Kidney (tissue), 14 donors: ENCODE results near the gene MEGF6. TPM values are rescaled to one million over a fixed set of nuclear protein-coding genes. Genes with fewer than 3 reads are reported as not detected.

ENCODE experiments used
- DNase-seq, 5 donors: peaks; one replicate each; pipeline ENCODE4 v3.0.0-alpha.2; 2013 to 2020
- FAIRE-seq: peaks from 2 replicates; lab custom pipeline; 2012; peaks lifted over from hg19 to GRCh38; lab: Jason Lieb, UNC
- H3K27ac ChIP-seq, 2 donors: one replicate each; pipeline ENCODE4 v1.7.0; 2013; ENCODE audit warnings: low read depth in 2 of 2, low read length in 2 of 2, inconsistent platforms in 1 of 2
- H3K27me3 ChIP-seq: one replicate; pipeline ENCODE4 v1.7.1; 2013; ENCODE audit warnings: low read length, inconsistent platforms; ENCODE audit not compliant: control insufficient read depth, insufficient read depth
- H3K36me3 ChIP-seq, 3 donors: one replicate each; pipeline versions ENCODE4 v1.7.0 to v1.7.1; 2013; ENCODE audit warnings: low read length in 3 of 3, control low read depth in 1 of 3, inconsistent platforms in 1 of 3; ENCODE audit not compliant: insufficient read depth in 3 of 3, control insufficient read depth in 2 of 3
- H3K4me1 ChIP-seq, 3 donors: one replicate each; pipeline versions ENCODE4 v1.7.0 to v1.7.1; 2013; ENCODE audit warnings: low read length in 3 of 3, inconsistent platforms in 1 of 3, low read depth in 1 of 3; ENCODE audit not compliant: control insufficient read depth in 2 of 3, insufficient read depth in 2 of 3
- H3K4me3 ChIP-seq, 3 donors: one replicate each; pipeline versions ENCODE4 v1.7.0 to v1.8.1; 2013; ENCODE audit warnings: low read length in 3 of 3, control low read depth in 1 of 3, inconsistent platforms in 1 of 3
- H3K9ac ChIP-seq, 3 donors: one replicate each; pipeline versions ENCODE4 v1.7.0 to v1.7.1; 2013; ENCODE audit warnings: low read length in 3 of 3, control low read depth in 1 of 3, inconsistent platforms in 1 of 3
- H3K9me3 ChIP-seq, 3 donors: one replicate each; pipeline versions ENCODE4 v1.7.0 to v1.7.1; 2013; ENCODE audit warnings: low read length in 3 of 3, control low read depth in 1 of 3, inconsistent platforms in 1 of 3; ENCODE audit not compliant: control insufficient read depth in 2 of 3, insufficient read depth in 1 of 3
- CTCF ChIP-seq: IDR thresholded peaks from 3 replicates; pipeline ENCODE4 v1.5.1; 2012; ENCODE audit warnings: mild to moderate bottlenecking, moderate library complexity, borderline replicate concordance; ENCODE audit not compliant: insufficient read depth; ENCODE audit errors: extremely low read depth
- intact Hi-C: fragments of 100-400 bp; cut with DNase I; formaldehyde crosslinking; loops from one replicate; pipeline ENCODE4 v1.11.1; 2022
- polyA plus RNA-seq: library from polyadenylated mRNA; stranded (reverse); fragments of 350-450 nt; fragmentation: Illumina TruSeq; extraction: RNeasy Lipid Tissue Mini Kit (QIAGEN cat#74804); gene quantifications from one replicate; pipeline ENCODE4 v1.2.3, GENCODE V29; 2014; ENCODE audit warnings: low read depth, low replicate concordance; ENCODE audit not compliant: insufficient read depth
- total RNA-seq: library from RNA; stranded (reverse); fragmentation: NEBNext Ultra II Directional; extraction: Animal tissue kit (Norgen Biotek cat#: 25700); gene quantifications from one replicate; pipeline ENCODE4 v1.2.1, GENCODE V29; 2021
- donor health status: control.
- donor health status: control.
- donor health status: control.
- donor health status: control.
- donor health status: control.
- donor health status: DM: yes; HTN: yes; CAD: no.
- donor health status: Normal renal cell carcinoma (clear cell type).

MEGF6 gene
- total and polyA plus RNA-seq, 2 donors from 2014 or later = 2.8 to 10.9 TPM

GRCh38 chr1:3482378-3482849 lies 128.9 kb downstream of the MEGF6 start:
- H3K36me3 ChIP-seq = no peaks in the 10 kb centered on the region
- no peak overlapping the region for H3K4me3 ChIP-seq
- intact Hi-C loops = no loop called here
- no peaks in the 10 kb centered on the region for H3K9me3 ChIP-seq
- no peak overlapping the region for H3K27ac ChIP-seq
- DNase-seq (peak in 1 of 5 donors; percentile 88), FAIRE-seq (no peak)
- TF ChIP-seq CTCF = no peak
- H3K9ac ChIP-seq = no peak overlapping the region
- H3K27me3 ChIP-seq = no peaks in the 10 kb centered on the region
- H3K4me1 ChIP-seq = peaks cover 0 to 3% (median 0%) of the 10 kb centered on the region in 3 donors

GRCh38 chr1:3481836-3482375 lies 129.4 kb downstream of the MEGF6 start:
- H3K9me3 ChIP-seq = no peaks in the 10 kb centered on the region
- H3K4me1 ChIP-seq = peaks cover 0 to 3% (median 0%) of the 10 kb centered on the region in 3 donors
- no peak overlapping the region for H3K27ac ChIP-seq
- no peak for TF ChIP-seq CTCF
- H3K27me3 ChIP-seq = no peaks in the 10 kb centered on the region
- H3K9ac ChIP-seq = no peak overlapping the region
- H3K4me3 ChIP-seq = no peak overlapping the region
- no peaks in the 10 kb centered on the region for H3K36me3 ChIP-seq
- FAIRE-seq = no peak
- intact Hi-C loops = no loop called here
- DNase-seq = no peak

- Histone ChIP-seq H3K36me3 (peaks cover 0 to 3% (median 0%) of the 10 kb centered on the region in 3 donors), H3K4me3 (no peak overlapping the region), H3K9me3 (no peaks in the 10 kb centered on the region), H3K27me3 (no peaks in the 10 kb centered on the region), H3K9ac (no peak overlapping the region), H3K4me1 (peaks cover 0 to 3% (median 0%) of the 10 kb centered on the region in 3 donors), H3K27ac (no peak overlapping the region)
- intact Hi-C loops = no loop called here
- FAIRE-seq (no peak), DNase-seq (no peak)
- TF ChIP-seq CTCF = no peak
Observed at GRCh38 chr1:3481046-3481445, 130.3 kb downstream of the MEGF6 start.

- Histone ChIP-seq H3K27me3 (no peaks in the 10 kb centered on the region), H3K27ac (no peak overlapping the region), H3K9me3 (no peaks in the 10 kb centered on the region), H3K4me1 (peaks cover 0 to 3% (median 0%) of the 10 kb centered on the region in 3 donors), H3K9ac (no peak overlapping the region), H3K4me3 (no peak overlapping the region), H3K36me3 (peaks cover 0 to 4% (median 0%) of the 10 kb centered on the region in 3 donors)
- DNase-seq (peak in 2 of 5 donors; percentile 26 to 27), FAIRE-seq (no peak)
- no peak for TF ChIP-seq CTCF
- intact Hi-C loops = no loop called here
Observed at GRCh38 chr1:3480369-3480719, 131.0 kb downstream of the MEGF6 start.
